Upper lobe of left lung (tissue), 4 donors: ENCODE results near the gene SF3A1.

Experiments used
- CTCF ChIP-seq, 6 experiments: fragments of 450-650 bp in 4 of 6; fragments of 200-600 bp in 2 of 6; sonication (generic) in 2 of 6; IDR thresholded peaks; one replicate each; pipeline ENCODE4 v1.5.1; 2016 to 2019; ENCODE audit warnings: antibody characterized with exemption in 6 of 6
- EP300 ChIP-seq, 4 donors: sonication (generic); formaldehyde crosslinking; IDR thresholded peaks; one replicate each; pipeline ENCODE4 v1.5.1; 2017; ENCODE audit warnings: antibody characterized with exemption in 4 of 4, control low read depth in 2 of 4
- POLR2A ChIP-seq, 4 donors: fragments of 450-650 bp; IDR thresholded peaks; one replicate each; pipeline ENCODE4 v1.5.1; 2016 to 2017; ENCODE audit warnings: antibody characterized with exemption in 4 of 4, mild to moderate bottlenecking in 2 of 4
- POLR2AphosphoS5 ChIP-seq, 2 donors: sonication (generic); formaldehyde crosslinking; IDR thresholded peaks; one replicate each; pipeline ENCODE4 v1.5.1; 2017; ENCODE audit warnings: antibody characterized with exemption in 2 of 2

- TF ChIP-seq CTCF (IDR thresholded peaks at IDR 0.05) (no peak), POLR2AphosphoS5 (IDR thresholded peaks at IDR 0.05) (no peak), POLR2A (IDR thresholded peaks at IDR 0.05) (no peak), EP300 (IDR thresholded peaks at IDR 0.05) (no peak)
Observed at GRCh38 chr22:30321461-30321860, 35.2 kb downstream of the SF3A1 start.
